ENCODE results near the gene GJB5.
A peak's percentile ranks its signal among the peaks of the same experiment; 100 is the strongest.

Gene GJB5

GRCh38 chr1:34781844-34782391, 27.1 kb downstream of the GJB5 start:
- TF ChIP-seq CTCF (IDR thresholded peaks at IDR 0.05; ENCODE audit: extremely low read depth, insufficient read depth, missing control alignments), result no peak
- no peak for DNase-seq (ENCODE audit: low spot score)
- in situ Hi-C loops (cut with MboI; ENCODE audit: low pct_unique_long_range_greater_than_20kb, low sequenced_read_pairs, unreplicated experiment), result no loop called here

- DNase-seq (ENCODE audit: low spot score), result no peak
- TF ChIP-seq CTCF (IDR thresholded peaks at IDR 0.05; ENCODE audit: extremely low read depth, insufficient read depth, missing control alignments), result no peak
- in situ Hi-C loops (cut with MboI; ENCODE audit: low pct_unique_long_range_greater_than_20kb, low sequenced_read_pairs, unreplicated experiment), result no loop called here
These were observed 29.9 kb downstream of the GJB5 start for GRCh38 chr1:34784751-34785221.

GRCh38 chr1:34785231-34785874, 30.5 kb downstream of the GJB5 start:
- TF ChIP-seq CTCF (IDR thresholded peaks at IDR 0.05; ENCODE audit: extremely low read depth, insufficient read depth, missing control alignments), result no peak
- no peak for DNase-seq (ENCODE audit: low spot score)
- in situ Hi-C loops (cut with MboI; ENCODE audit: low pct_unique_long_range_greater_than_20kb, low sequenced_read_pairs, unreplicated experiment), result no loop called here

GRCh38 chr1:34785875-34786470, 31.1 kb downstream of the GJB5 start:
- in situ Hi-C loops (cut with MboI; ENCODE audit: low pct_unique_long_range_greater_than_20kb, low sequenced_read_pairs, unreplicated experiment), result no loop called here
- no peak for DNase-seq (ENCODE audit: low spot score)

GRCh38 chr1:34786521-34787325, 31.9 kb downstream of the GJB5 start:
- peak; percentile 85 for DNase-seq (ENCODE audit: low spot score)
- in situ Hi-C loops (cut with MboI; ENCODE audit: low pct_unique_long_range_greater_than_20kb, low sequenced_read_pairs, unreplicated experiment), result no loop called here
- peak; percentile 90 for TF ChIP-seq CTCF (IDR thresholded peaks at IDR 0.05; ENCODE audit: extremely low read depth, insufficient read depth, missing control alignments)

More at GRCh38 chr1:34785875-34786470, 31.1 kb downstream of the GJB5 start:
- TF ChIP-seq CTCF (IDR thresholded peaks at IDR 0.05; ENCODE audit: extremely low read depth, insufficient read depth, missing control alignments), result no peak

Data from GM13977 (cell line).